Central memory CD8-positive, alpha-beta T cell (primary cell): Measurements from ENCODE around the gene ABCG2.
"Not testable (repeated sequence)": the region's sequence is repeated elsewhere in the genome, so short reads cannot be mapped to it uniquely, and the experiment has no call there.

ENCODE experiments used
- ATAC-seq: fragments of 150-1000 bp; cut with Tn5 transposase; replicated peaks from 2 replicates; pipeline ENCODE4 v1.10.0; 2022; ENCODE audit warnings: mild to moderate bottlenecking, moderate FRiP score, moderate number of reproducible peaks; ENCODE audit not compliant: poor library complexity, severe bottlenecking; ENCODE audit errors: extremely low read depth
- DNase-seq, 2 donors: peaks; one replicate each; pipeline ENCODE4 v3.0.0; 2021; ENCODE audit warnings: low spot score in 2 of 2
- H3K27ac Mint-ChIP-seq: one replicate; pipeline ENCODE4 v1.8.0; 2022; ENCODE audit warnings: low read depth, mild to moderate bottlenecking, moderate library complexity, mixed read lengths
- H3K27me3 Mint-ChIP-seq: one replicate; pipeline ENCODE4 v1.8.0; 2022; ENCODE audit warnings: mixed read lengths
- H3K36me3 Mint-ChIP-seq: one replicate; pipeline ENCODE4 v1.8.0; 2022; ENCODE audit warnings: mild to moderate bottlenecking, moderate library complexity, mixed read lengths; ENCODE audit not compliant: insufficient read depth
- H3K4me1 Mint-ChIP-seq: one replicate; pipeline ENCODE4 v1.8.0; 2022; ENCODE audit warnings: mixed read lengths
- H3K4me3 Mint-ChIP-seq: one replicate; pipeline ENCODE4 v1.8.0; 2022; ENCODE audit warnings: mild to moderate bottlenecking, moderate library complexity, mixed read lengths
- H3K9me3 Mint-ChIP-seq: one replicate; pipeline ENCODE4 v1.8.0; 2022; ENCODE audit warnings: mixed read lengths

ABCG2 gene

GRCh38 chr4:88158038-88158488, 376 bp downstream of the ABCG2 start:
- no peak for ATAC-seq

GRCh38 chr4:88152331-88152730, 6.1 kb downstream of the ABCG2 start:
- not testable (repeated sequence) for H3K36me3 Mint-ChIP-seq, H3K27me3 Mint-ChIP-seq, H3K4me1 Mint-ChIP-seq, H3K9me3 Mint-ChIP-seq, H3K27ac Mint-ChIP-seq, ATAC-seq, H3K4me3 Mint-ChIP-seq, DNase-seq

More at GRCh38 chr4:88158038-88158488, 376 bp downstream of the ABCG2 start:
- H3K27ac Mint-ChIP-seq: no peak overlapping the region
- no peaks in the 10 kb centered on the region for H3K9me3 Mint-ChIP-seq
- DNase-seq: no peak
- peaks cover 9% of the 10 kb centered on the region for H3K27me3 Mint-ChIP-seq
- H3K36me3 Mint-ChIP-seq: peaks cover 1% of the 10 kb centered on the region
- peak overlapping the region; percentile 64 for H3K4me3 Mint-ChIP-seq
- peaks cover 9% of the 10 kb centered on the region for H3K4me1 Mint-ChIP-seq

- DNase-seq: no peak
- Mint-ChIP-seq H3K27me3 (no peaks in the 10 kb centered on the region), H3K27ac (no peak overlapping the region), H3K4me1 (no peaks in the 10 kb centered on the region), H3K9me3 (no peaks in the 10 kb centered on the region), H3K36me3 (no peaks in the 10 kb centered on the region), H3K4me3 (no peak overlapping the region)
- ATAC-seq: no peak
Measured at GRCh38 chr4:88148560-88148959, 9.9 kb downstream of the ABCG2 start.

- no peaks in the 10 kb centered on the region for H3K36me3 Mint-ChIP-seq
- no peak overlapping the region for H3K27ac Mint-ChIP-seq
- no peak overlapping the region for H3K4me3 Mint-ChIP-seq
- H3K9me3 Mint-ChIP-seq: no peaks in the 10 kb centered on the region
- H3K4me1 Mint-ChIP-seq: no peaks in the 10 kb centered on the region
- no peaks in the 10 kb centered on the region for H3K27me3 Mint-ChIP-seq
- ATAC-seq (no peak), DNase-seq (no peak)
Measured at GRCh38 chr4:88147799-88148217, 10.6 kb downstream of the ABCG2 start.

GRCh38 chr4:88146891-88147290, 11.5 kb downstream of the ABCG2 start:
- Mint-ChIP-seq H3K36me3 (no peaks in the 10 kb centered on the region), H3K4me1 (no peaks in the 10 kb centered on the region), H3K4me3 (no peak overlapping the region), H3K9me3 (no peaks in the 10 kb centered on the region), H3K27ac (no peak overlapping the region), H3K27me3 (no peaks in the 10 kb centered on the region)
- DNase-seq (no peak), ATAC-seq (no peak)

GRCh38 chr4:88144866-88145300, 13.6 kb downstream of the ABCG2 start:
- Mint-ChIP-seq H3K4me3 (no peak overlapping the region), H3K4me1 (no peaks in the 10 kb centered on the region), H3K9me3 (no peaks in the 10 kb centered on the region), H3K27me3 (no peaks in the 10 kb centered on the region), H3K36me3 (no peaks in the 10 kb centered on the region), H3K27ac (no peak overlapping the region)
- DNase-seq (no peak), ATAC-seq (no peak)

GRCh38 chr4:88144048-88144447, 14.4 kb downstream of the ABCG2 start:
- no peak for ATAC-seq

GRCh38 chr4:88143504-88143903, 14.9 kb downstream of the ABCG2 start:
- Mint-ChIP-seq H3K36me3 (no peaks in the 10 kb centered on the region), H3K27me3 (no peaks in the 10 kb centered on the region), H3K9me3 (no peaks in the 10 kb centered on the region), H3K4me1 (no peaks in the 10 kb centered on the region), H3K27ac (no peak overlapping the region), H3K4me3 (no peak overlapping the region)
- DNase-seq (no peak), ATAC-seq (no peak)

More at GRCh38 chr4:88144048-88144447, 14.4 kb downstream of the ABCG2 start:
- H3K27ac Mint-ChIP-seq: no peak overlapping the region
- no peak overlapping the region for H3K4me3 Mint-ChIP-seq
- no peaks in the 10 kb centered on the region for H3K9me3 Mint-ChIP-seq
- H3K4me1 Mint-ChIP-seq: no peaks in the 10 kb centered on the region
- H3K27me3 Mint-ChIP-seq: no peaks in the 10 kb centered on the region
- H3K36me3 Mint-ChIP-seq: no peaks in the 10 kb centered on the region
- DNase-seq: no peak

GRCh38 chr4:88138561-88138960, 19.9 kb downstream of the ABCG2 start:
- H3K27me3 Mint-ChIP-seq: no peaks in the 10 kb centered on the region
- no peaks in the 10 kb centered on the region for H3K9me3 Mint-ChIP-seq
- H3K27ac Mint-ChIP-seq: no peak overlapping the region
- H3K4me1 Mint-ChIP-seq: no peaks in the 10 kb centered on the region
- H3K4me3 Mint-ChIP-seq: no peak overlapping the region
- DNase-seq: no peak
- no peak for ATAC-seq
- no peaks in the 10 kb centered on the region for H3K36me3 Mint-ChIP-seq

GRCh38 chr4:88137112-88137511, 21.3 kb downstream of the ABCG2 start:
- Mint-ChIP-seq H3K4me1 (no peaks in the 10 kb centered on the region), H3K27me3 (no peaks in the 10 kb centered on the region), H3K9me3 (no peaks in the 10 kb centered on the region), H3K27ac (no peak overlapping the region), H3K36me3 (peaks cover 1% of the 10 kb centered on the region), H3K4me3 (no peak overlapping the region)
- DNase-seq (no peak), ATAC-seq (no peak)

GRCh38 chr4:88136249-88136648, 22.2 kb downstream of the ABCG2 start:
- Mint-ChIP-seq H3K27me3 (no peaks in the 10 kb centered on the region), H3K36me3 (peaks cover 3% of the 10 kb centered on the region), H3K4me1 (no peaks in the 10 kb centered on the region), H3K4me3 (no peak overlapping the region), H3K9me3 (no peaks in the 10 kb centered on the region), H3K27ac (no peak overlapping the region)
- DNase-seq (no peak), ATAC-seq (no peak)

- no peaks in the 10 kb centered on the region for H3K4me1 Mint-ChIP-seq
- H3K4me3 Mint-ChIP-seq: no peak overlapping the region
- H3K27ac Mint-ChIP-seq: no peak overlapping the region
- peaks cover 3% of the 10 kb centered on the region for H3K36me3 Mint-ChIP-seq
- no peak for DNase-seq
- ATAC-seq: no peak
- no peaks in the 10 kb centered on the region for H3K9me3 Mint-ChIP-seq
- no peaks in the 10 kb centered on the region for H3K27me3 Mint-ChIP-seq
Measured at GRCh38 chr4:88135356-88135663, 23.1 kb downstream of the ABCG2 start.

GRCh38 chr4:88134536-88135355, 23.7 kb downstream of the ABCG2 start:
- no peak overlapping the region for H3K4me3 Mint-ChIP-seq
- no peaks in the 10 kb centered on the region for H3K4me1 Mint-ChIP-seq
- DNase-seq (no peak), ATAC-seq (no peak)
- H3K9me3 Mint-ChIP-seq: no peaks in the 10 kb centered on the region
- H3K27ac Mint-ChIP-seq: no peak overlapping the region
- peaks cover 3% of the 10 kb centered on the region for H3K36me3 Mint-ChIP-seq
- H3K27me3 Mint-ChIP-seq: no peaks in the 10 kb centered on the region
